ENCODE results near the gene CTXND1. TPM values are rescaled to one million over a fixed set of nuclear protein-coding genes. Genes with fewer than 3 reads are reported as not detected.

CTXND1 gene
- total RNA-seq, 1 donor from 2014 or later, result not detected

GRCh38 chr15:80249973-80250372 lies 2.0 kb downstream of the CTXND1 start:
- TF ChIP-seq, protein P1, sequence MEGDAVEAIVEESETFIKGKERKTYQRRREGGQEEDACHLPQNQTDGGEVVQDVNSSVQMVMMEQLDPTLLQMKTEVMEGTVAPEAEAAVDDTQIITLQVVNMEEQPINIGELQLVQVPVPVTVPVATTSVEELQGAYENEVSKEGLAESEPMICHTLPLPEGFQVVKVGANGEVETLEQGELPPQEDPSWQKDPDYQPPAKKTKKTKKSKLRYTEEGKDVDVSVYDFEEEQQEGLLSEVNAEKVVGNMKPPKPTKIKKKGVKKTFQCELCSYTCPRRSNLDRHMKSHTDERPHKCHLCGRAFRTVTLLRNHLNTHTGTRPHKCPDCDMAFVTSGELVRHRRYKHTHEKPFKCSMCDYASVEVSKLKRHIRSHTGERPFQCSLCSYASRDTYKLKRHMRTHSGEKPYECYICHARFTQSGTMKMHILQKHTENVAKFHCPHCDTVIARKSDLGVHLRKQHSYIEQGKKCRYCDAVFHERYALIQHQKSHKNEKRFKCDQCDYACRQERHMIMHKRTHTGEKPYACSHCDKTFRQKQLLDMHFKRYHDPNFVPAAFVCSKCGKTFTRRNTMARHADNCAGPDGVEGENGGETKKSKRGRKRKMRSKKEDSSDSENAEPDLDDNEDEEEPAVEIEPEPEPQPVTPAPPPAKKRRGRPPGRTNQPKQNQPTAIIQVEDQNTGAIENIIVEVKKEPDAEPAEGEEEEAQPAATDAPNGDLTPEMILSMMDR (IDR thresholded peaks at IDR 0.05), result no peak
- peaks cover 8% of the 10 kb centered on the region for H3K4me1 Mint-ChIP-seq (ENCODE audit: low read depth)
- peaks cover 75% of the 10 kb centered on the region for H3K27me3 Mint-ChIP-seq (ENCODE audit: low read depth)
- DNase-seq (ENCODE audit: low spot score), result no peak
- no peaks in the 10 kb centered on the region for H3K9me3 Mint-ChIP-seq (ENCODE audit: low read depth)
- peaks cover 2% of the 10 kb centered on the region for H3K36me3 Mint-ChIP-seq (ENCODE audit: low read depth)
- no peak overlapping the region for H3K27ac Mint-ChIP-seq (ENCODE audit: unreplicated experiment)
- H3K4me3 Mint-ChIP-seq (ENCODE audit: unreplicated experiment), result no peak overlapping the region

- Mint-ChIP-seq H3K4me1 (ENCODE audit: low read depth) (peaks cover 8% of the 10 kb centered on the region), H3K27me3 (ENCODE audit: low read depth) (peaks cover 68% of the 10 kb centered on the region), H3K4me3 (ENCODE audit: unreplicated experiment) (no peak overlapping the region), H3K36me3 (ENCODE audit: low read depth) (peaks cover 2% of the 10 kb centered on the region), H3K9me3 (ENCODE audit: low read depth) (no peaks in the 10 kb centered on the region), H3K27ac (ENCODE audit: unreplicated experiment) (no peak overlapping the region)
- TF ChIP-seq, protein P1 (IDR thresholded peaks at IDR 0.05), result no peak
- no peak for DNase-seq (ENCODE audit: low spot score)
Measured at GRCh38 chr15:80247320-80247719, 4.7 kb downstream of the CTXND1 start.

DNA sequence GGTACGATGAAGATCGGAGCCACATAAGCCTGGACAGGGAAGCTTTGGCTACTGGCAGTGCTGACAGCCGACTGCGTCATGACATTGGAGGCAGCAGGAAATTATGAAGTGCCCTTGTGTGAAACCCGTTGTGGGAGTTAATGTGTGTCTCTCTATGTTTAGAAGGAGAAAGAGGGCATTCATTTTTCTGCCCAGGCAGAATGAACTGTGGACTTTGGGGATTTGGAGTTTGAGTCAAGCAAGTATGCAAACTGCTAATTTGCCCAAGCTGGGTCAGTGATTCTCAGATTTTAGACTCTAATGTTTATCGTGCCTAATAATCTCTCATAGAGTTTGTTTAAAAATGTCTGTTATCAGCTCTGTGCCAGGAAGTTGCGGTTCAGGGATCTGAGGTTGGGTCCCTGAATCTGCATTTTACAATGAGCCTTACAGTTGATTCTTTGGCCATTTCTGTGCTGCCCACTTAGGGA lies 5.6 kb downstream of the CTXND1 start:
- H3K4me1 Mint-ChIP-seq (ENCODE audit: low read depth), result peaks cover 5% of the 10 kb centered on the region
- no peak for DNase-seq (ENCODE audit: low spot score)
- H3K9me3 Mint-ChIP-seq (ENCODE audit: low read depth), result no peaks in the 10 kb centered on the region
- no peak overlapping the region for H3K27ac Mint-ChIP-seq (ENCODE audit: unreplicated experiment)
- H3K36me3 Mint-ChIP-seq (ENCODE audit: low read depth), result peaks cover 2% of the 10 kb centered on the region
- H3K27me3 Mint-ChIP-seq (ENCODE audit: low read depth), result peaks cover 72% of the 10 kb centered on the region
- TF ChIP-seq, protein P1 (IDR thresholded peaks at IDR 0.05), result no peak
- H3K4me3 Mint-ChIP-seq (ENCODE audit: unreplicated experiment), result no peak overlapping the region

GRCh38 chr15:80242802-80243201 lies 9.2 kb downstream of the CTXND1 start:
- H3K27me3 Mint-ChIP-seq (ENCODE audit: low read depth), result peaks cover 48% of the 10 kb centered on the region

DNA sequence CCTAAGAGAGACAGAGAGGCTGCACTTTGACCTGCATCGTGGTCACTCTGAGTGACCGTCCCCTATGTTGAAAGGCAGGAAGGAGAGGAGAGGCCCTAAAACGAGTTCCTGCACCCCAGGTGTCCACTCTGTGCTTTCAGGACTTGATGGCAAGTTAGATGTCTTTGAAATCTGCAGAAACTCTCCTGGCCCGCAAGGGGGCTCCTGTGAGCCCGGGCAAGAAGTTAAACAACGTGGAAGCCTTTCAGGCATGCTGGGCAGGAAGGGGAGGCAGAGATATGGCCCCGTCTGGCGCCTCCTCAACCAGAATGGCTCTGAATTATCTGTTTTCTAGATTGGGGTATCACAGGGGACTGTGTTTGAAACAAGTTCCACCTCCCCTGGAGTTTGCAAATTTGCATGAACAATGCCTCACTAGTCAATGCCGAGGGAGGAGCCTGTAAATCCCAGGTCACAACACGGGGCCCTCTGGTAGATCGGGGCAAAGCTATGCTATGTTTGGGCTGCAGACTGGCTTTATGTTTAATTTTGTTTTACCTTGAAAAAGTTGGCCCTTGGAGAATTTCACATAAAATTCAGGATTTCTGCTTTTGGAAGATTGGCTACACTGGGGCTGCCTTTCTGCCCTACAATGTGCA lies 9.8 kb downstream of the CTXND1 start:
- no peak for DNase-seq (ENCODE audit: low spot score)
- TF ChIP-seq, protein P1 (IDR thresholded peaks at IDR 0.05), result peak; percentile 75
- H3K4me3 Mint-ChIP-seq (ENCODE audit: unreplicated experiment), result no peak overlapping the region
- no peak overlapping the region for H3K27ac Mint-ChIP-seq (ENCODE audit: unreplicated experiment)
- no peaks in the 10 kb centered on the region for H3K36me3 Mint-ChIP-seq (ENCODE audit: low read depth)
- peaks cover 43% of the 10 kb centered on the region for H3K27me3 Mint-ChIP-seq (ENCODE audit: low read depth)
- no peaks in the 10 kb centered on the region for H3K4me1 Mint-ChIP-seq (ENCODE audit: low read depth)
- H3K9me3 Mint-ChIP-seq (ENCODE audit: low read depth), result no peaks in the 10 kb centered on the region

More at GRCh38 chr15:80242802-80243201, 9.2 kb downstream of the CTXND1 start:
- H3K9me3 Mint-ChIP-seq (ENCODE audit: low read depth), result no peaks in the 10 kb centered on the region
- H3K27ac Mint-ChIP-seq (ENCODE audit: unreplicated experiment), result no peak overlapping the region
- no peak overlapping the region for H3K4me3 Mint-ChIP-seq (ENCODE audit: unreplicated experiment)
- DNase-seq (ENCODE audit: low spot score), result no peak
- TF ChIP-seq, protein P1 (IDR thresholded peaks at IDR 0.05), result no peak
- H3K36me3 Mint-ChIP-seq (ENCODE audit: low read depth), result no peaks in the 10 kb centered on the region
- no peaks in the 10 kb centered on the region for H3K4me1 Mint-ChIP-seq (ENCODE audit: low read depth)
